C4-2B (cell line): ENCODE data around the gene AOAH.

Experiments
- ZFX ChIP-seq: fragments of 450-650 bp; IDR thresholded peaks from 2 replicates; pipeline ENCODE4 v1.6.1; 2017
- TF ChIP-seq, protein P1 (sequence below): fragments of 450-650 bp; conservative IDR thresholded peaks from 2 replicates; pipeline ENCODE4 v1.5.1; 2017; ENCODE audit warnings: mild to moderate bottlenecking

DNA sequence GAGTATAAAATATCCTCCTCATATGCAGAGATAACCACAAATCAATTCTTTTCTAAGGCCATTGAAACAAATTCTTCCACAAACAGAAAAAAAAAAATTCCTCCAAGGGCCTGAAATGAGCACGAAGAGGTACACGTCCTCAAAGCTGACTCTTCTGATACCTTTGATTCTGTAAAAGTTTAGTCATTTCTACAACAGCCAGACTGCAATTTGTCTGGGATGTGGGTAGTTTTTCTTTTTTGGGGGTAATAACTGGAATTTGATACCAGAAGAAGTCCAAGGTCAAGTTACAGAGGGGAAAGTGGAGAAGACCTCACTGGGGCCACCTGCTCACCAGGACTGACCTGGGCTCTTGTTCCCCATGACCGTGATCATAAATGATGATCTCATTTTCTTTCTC is 121.8 kb downstream of the AOAH start:
- TF ChIP-seq, protein P1, sequence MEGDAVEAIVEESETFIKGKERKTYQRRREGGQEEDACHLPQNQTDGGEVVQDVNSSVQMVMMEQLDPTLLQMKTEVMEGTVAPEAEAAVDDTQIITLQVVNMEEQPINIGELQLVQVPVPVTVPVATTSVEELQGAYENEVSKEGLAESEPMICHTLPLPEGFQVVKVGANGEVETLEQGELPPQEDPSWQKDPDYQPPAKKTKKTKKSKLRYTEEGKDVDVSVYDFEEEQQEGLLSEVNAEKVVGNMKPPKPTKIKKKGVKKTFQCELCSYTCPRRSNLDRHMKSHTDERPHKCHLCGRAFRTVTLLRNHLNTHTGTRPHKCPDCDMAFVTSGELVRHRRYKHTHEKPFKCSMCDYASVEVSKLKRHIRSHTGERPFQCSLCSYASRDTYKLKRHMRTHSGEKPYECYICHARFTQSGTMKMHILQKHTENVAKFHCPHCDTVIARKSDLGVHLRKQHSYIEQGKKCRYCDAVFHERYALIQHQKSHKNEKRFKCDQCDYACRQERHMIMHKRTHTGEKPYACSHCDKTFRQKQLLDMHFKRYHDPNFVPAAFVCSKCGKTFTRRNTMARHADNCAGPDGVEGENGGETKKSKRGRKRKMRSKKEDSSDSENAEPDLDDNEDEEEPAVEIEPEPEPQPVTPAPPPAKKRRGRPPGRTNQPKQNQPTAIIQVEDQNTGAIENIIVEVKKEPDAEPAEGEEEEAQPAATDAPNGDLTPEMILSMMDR, result no peak
- no peak for TF ChIP-seq ZFX
